BLaER1 treated with 17β-estradiol and CSF1 and Interleukin-3, amounts not matched to agents 10 nM and 100 nM (cell line): ENCODE results near the gene SUCLG2.
A peak's percentile ranks its signal among the peaks of the same experiment; 100 is the strongest.

Source experiments
- H3K27ac ChIP-seq, 11 experiments: shearing (Covaris generic); formaldehyde crosslinking; 2 replicates each; pipeline ENCODE4 v1.8.1; 2022
- H3K27me3 ChIP-seq, 11 experiments: shearing (Covaris generic); formaldehyde crosslinking; 2 replicates each; pipeline ENCODE4 v1.8.1; 2022
- H3K36me3 ChIP-seq, 11 experiments: shearing (Covaris generic); formaldehyde crosslinking; 2 replicates each; pipeline ENCODE4 v1.8.1; 2022
- H3K4me1 ChIP-seq, 10 experiments: shearing (Covaris generic); formaldehyde crosslinking; 2 replicates each; pipeline ENCODE4 v1.8.1; 2022
- H3K4me2 ChIP-seq, 11 experiments: shearing (Covaris generic); formaldehyde crosslinking; 2 replicates each; pipeline ENCODE4 v1.8.1; 2022
- H3K4me3 ChIP-seq, 10 experiments: shearing (Covaris generic); formaldehyde crosslinking; 2 replicates each; pipeline ENCODE4 v1.8.1; 2022
- H3K9ac ChIP-seq, 11 experiments: shearing (Covaris generic); formaldehyde crosslinking; 2 replicates each; pipeline ENCODE4 v1.8.1; 2022
- H3K9me3 ChIP-seq, 11 experiments: shearing (Covaris generic); formaldehyde crosslinking; replicated peaks in 1 of 11; 2 replicates each; pipeline ENCODE4 v1.8.1; 2022
- H4K20me1 ChIP-seq, 11 experiments: shearing (Covaris generic); formaldehyde crosslinking; 2 replicates each; pipeline ENCODE4 v1.8.1; 2022
- Cebpa-rat ChIP-seq, 11 experiments: shearing (Covaris generic); IDR thresholded peaks; 2 replicates each; pipeline ENCODE4 v1.8.1; 2022

SUCLG2 gene

DNA sequence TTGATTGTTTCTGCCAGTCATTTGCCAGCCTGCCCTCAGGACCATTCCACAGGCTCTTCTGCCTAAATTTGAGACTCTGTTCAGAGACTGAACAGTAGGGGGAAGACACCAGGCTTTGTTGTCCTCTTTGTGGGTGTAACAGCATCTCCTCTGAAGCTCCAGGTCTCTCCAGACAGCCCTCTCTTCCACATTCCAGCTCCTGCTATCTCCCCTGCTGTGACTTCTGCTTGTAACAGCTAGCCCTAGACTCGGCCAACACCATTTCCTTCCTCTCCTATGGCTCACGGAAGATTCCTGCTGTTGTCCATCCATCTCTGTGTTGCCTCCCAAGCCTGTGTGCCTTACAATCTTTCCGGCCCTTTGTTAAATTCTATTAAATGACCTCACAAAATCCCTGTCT, 40.2 kb downstream of the SUCLG2 start:
- peaks cover 0 to 14% (median 0%) of the 10 kb centered on the region in 10 experiments; a peak in 8 of 20 replicates for H3K4me1 ChIP-seq
- H3K36me3 ChIP-seq: peaks cover 2 to 70% (median 16%) of the 10 kb centered on the region in 11 experiments
- no peak overlapping the region for H3K27ac ChIP-seq
- H3K27me3 ChIP-seq: no peaks in the 10 kb centered on the region
- H3K4me3 ChIP-seq: no peak overlapping the region
- no peak overlapping the region for H3K4me2 ChIP-seq
- H4K20me1 ChIP-seq: no peaks in the 10 kb centered on the region
- H3K9me3 ChIP-seq: peaks cover 0 to 16% (median 10%) of the 10 kb centered on the region in 11 experiments; a peak in 7 of 22 replicates
- no peak overlapping the region for H3K9ac ChIP-seq
- TF ChIP-seq Cebpa-rat (IDR thresholded peaks at IDR 0.05): no peak

DNA sequence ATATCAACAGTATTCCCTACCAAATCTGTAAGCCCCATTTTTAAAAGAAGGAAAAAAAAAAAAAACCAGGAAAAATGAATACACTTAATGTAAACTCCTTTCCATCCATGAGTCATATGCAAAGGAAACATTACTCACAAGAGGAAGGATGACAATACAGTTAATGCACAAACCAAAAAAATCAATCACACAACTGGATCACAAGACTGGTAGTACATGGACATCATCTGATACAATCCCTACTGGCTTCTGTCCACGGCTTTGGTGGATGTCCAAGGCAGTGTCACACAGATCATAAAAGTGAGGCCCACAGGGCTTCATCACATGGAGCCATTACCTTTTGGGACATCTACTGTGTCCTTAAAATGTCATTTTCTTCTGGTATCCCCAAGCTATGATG, 44.0 kb downstream of the SUCLG2 start:
- Histone ChIP-seq H3K4me1 (peaks cover 0 to 14% (median 0%) of the 10 kb centered on the region in 10 experiments; a peak in 8 of 20 replicates), H3K27ac (peak overlapping the region in 2 of 11 experiments; percentile 38 to 48; a peak in 4 of 22 replicates), H3K27me3 (no peaks in the 10 kb centered on the region), H3K9ac (no peak overlapping the region), H3K4me3 (no peak overlapping the region), H4K20me1 (no peaks in the 10 kb centered on the region), H3K4me2 (peak overlapping the region in 5 of 11 experiments; percentile 6 to 63 (median 38); a peak in 6 of 22 replicates), H3K9me3 (peaks cover 0 to 28% (median 10%) of the 10 kb centered on the region in 11 experiments; a peak in 7 of 22 replicates), H3K36me3 (peaks cover 21 to 76% (median 43%) of the 10 kb centered on the region in 11 experiments)
- no peak for TF ChIP-seq Cebpa-rat (IDR thresholded peaks at IDR 0.05)

DNA sequence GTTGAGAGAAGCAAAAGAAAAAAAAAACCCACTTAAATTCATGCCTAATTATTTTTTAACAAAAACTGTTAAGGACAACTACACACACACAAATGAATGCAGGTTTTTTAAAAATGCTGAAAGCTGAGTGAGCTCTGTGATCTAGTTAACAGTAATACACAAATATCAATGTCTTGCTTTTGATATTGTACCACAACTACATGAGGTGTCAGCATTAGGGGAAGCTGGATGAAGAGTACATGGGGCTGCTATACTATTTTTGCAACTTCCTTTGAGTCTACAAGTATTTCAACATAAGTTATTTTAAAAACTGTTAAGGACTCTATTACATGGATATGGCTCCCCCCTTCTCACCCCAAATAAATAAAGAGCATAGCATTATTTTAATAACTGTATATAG, 44.7 kb downstream of the SUCLG2 start:
- Histone ChIP-seq H3K27ac (0 out of 22 replicates have a peak overlapping the region, but pooled peaks of 1 of the 11 experiments have one; percentile 48), H3K27me3 (no peaks in the 10 kb centered on the region), H3K9me3 (peaks cover 0 to 28% (median 10%) of the 10 kb centered on the region in 11 experiments; a peak in 7 of 22 replicates), H3K36me3 (peaks cover 21 to 76% (median 47%) of the 10 kb centered on the region in 11 experiments), H4K20me1 (no peaks in the 10 kb centered on the region), H3K4me2 (0 out of 22 replicates have a peak overlapping the region, but pooled peaks of 1 of the 11 experiments have one; percentile 63), H3K9ac (no peak overlapping the region), H3K4me3 (no peak overlapping the region), H3K4me1 (peaks cover 0 to 14% (median 0%) of the 10 kb centered on the region in 10 experiments; a peak in 8 of 20 replicates)
- TF ChIP-seq Cebpa-rat (IDR thresholded peaks at IDR 0.05): no peak

DNA sequence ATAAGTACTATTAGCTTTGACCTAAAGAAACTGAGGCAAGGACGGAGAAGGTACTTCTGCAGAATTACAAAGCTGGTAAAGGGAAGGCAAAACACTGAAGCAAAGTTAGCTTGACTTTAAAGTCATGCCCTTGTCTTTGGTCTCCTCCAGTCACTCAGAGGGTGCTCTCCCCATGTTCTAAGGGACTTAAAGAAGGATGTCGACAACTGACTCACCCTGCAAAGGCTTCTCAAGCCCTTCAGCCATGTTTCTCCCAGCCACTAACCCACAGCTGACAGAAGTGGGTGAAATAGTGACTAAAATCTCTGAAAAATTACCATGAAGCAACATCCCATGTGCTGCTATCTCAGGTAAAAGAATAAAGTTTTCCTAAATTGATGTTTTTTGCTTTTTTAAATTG, 46.4 kb downstream of the SUCLG2 start:
- no peak overlapping the region for H3K27ac ChIP-seq
- H3K9ac ChIP-seq: no peak overlapping the region
- H3K36me3 ChIP-seq: peaks cover 21 to 78% (median 45%) of the 10 kb centered on the region in 11 experiments
- peaks cover 0 to 28% (median 8%) of the 10 kb centered on the region in 11 experiments; a peak in 7 of 22 replicates for H3K9me3 ChIP-seq
- H3K4me3 ChIP-seq: no peak overlapping the region
- no peak for TF ChIP-seq Cebpa-rat (IDR thresholded peaks at IDR 0.05)
- peaks cover 0 to 2% (median 0%) of the 10 kb centered on the region in 11 experiments; a peak in 1 of 22 replicates for H4K20me1 ChIP-seq
- peaks cover 0 to 14% (median 0%) of the 10 kb centered on the region in 10 experiments; a peak in 8 of 20 replicates for H3K4me1 ChIP-seq
- H3K27me3 ChIP-seq: no peaks in the 10 kb centered on the region
- no peak overlapping the region for H3K4me2 ChIP-seq

DNA sequence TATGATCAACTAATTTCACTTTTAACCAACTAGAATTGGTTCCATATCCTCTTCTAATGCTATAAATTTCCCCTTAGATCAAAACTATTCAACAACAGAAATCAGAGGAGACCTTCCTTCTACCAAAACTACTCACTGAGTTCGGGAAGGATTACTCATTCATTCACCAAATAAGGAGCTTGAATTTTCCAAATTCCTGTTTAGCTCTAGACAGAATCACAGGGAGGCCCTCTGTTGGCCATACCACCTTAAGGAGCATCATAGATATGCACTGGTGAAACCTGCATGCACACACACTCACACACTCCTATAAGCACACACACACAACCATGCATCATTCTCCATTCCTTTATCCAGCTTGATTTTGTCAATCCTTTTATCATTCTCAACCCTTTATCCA, 49.0 kb downstream of the SUCLG2 start:
- Histone ChIP-seq H4K20me1 (peaks cover 0 to 10% (median 0%) of the 10 kb centered on the region in 11 experiments; a peak in 1 of 22 replicates), H3K4me2 (no peak overlapping the region), H3K9me3 (peaks cover 0 to 23% (median under 1%) of the 10 kb centered on the region in 11 experiments; a peak in 7 of 22 replicates), H3K27ac (no peak overlapping the region), H3K4me3 (no peak overlapping the region), H3K36me3 (peaks cover 21 to 77% (median 41%) of the 10 kb centered on the region in 11 experiments), H3K9ac (no peak overlapping the region), H3K27me3 (no peaks in the 10 kb centered on the region), H3K4me1 (peaks cover 0 to 7% (median under 1%) of the 10 kb centered on the region in 10 experiments; a peak in 9 of 20 replicates)
- TF ChIP-seq Cebpa-rat (IDR thresholded peaks at IDR 0.05): no peak

DNA sequence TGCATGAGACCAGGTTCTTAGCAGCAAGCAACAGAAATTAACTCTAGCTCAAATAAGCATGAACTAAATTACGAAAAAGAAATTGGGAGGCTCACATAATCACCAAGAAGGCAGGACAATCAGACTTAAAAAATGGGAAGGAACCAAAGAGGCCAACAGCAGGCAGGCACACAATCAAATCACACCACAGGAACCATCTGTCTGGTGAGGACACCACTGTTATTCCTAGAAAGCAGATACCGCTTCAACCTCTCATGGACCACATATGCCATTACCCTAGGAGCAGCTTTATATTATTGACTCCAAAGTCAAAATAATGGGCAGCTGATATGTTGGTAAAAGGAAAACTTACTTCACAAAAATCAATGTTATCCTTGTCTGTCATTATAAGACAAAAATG, 51.6 kb downstream of the SUCLG2 start:
- peaks cover 0 to 10% (median 0%) of the 10 kb centered on the region in 11 experiments; a peak in 1 of 22 replicates for H4K20me1 ChIP-seq
- peaks cover 6 to 72% (median 25%) of the 10 kb centered on the region in 11 experiments; a peak in 20 of 22 replicates for H3K36me3 ChIP-seq
- H3K9me3 ChIP-seq: peaks cover 0 to 2% (median 0%) of the 10 kb centered on the region in 11 experiments; a peak in 1 of 22 replicates
- no peak overlapping the region for H3K4me2 ChIP-seq
- peaks cover 0 to 5% (median 0%) of the 10 kb centered on the region in 10 experiments; a peak in 2 of 20 replicates for H3K4me1 ChIP-seq
- TF ChIP-seq Cebpa-rat (IDR thresholded peaks at IDR 0.05): no peak
- no peak overlapping the region for H3K4me3 ChIP-seq
- no peak overlapping the region for H3K9ac ChIP-seq
- H3K27me3 ChIP-seq: no peaks in the 10 kb centered on the region
- no peak overlapping the region for H3K27ac ChIP-seq

DNA sequence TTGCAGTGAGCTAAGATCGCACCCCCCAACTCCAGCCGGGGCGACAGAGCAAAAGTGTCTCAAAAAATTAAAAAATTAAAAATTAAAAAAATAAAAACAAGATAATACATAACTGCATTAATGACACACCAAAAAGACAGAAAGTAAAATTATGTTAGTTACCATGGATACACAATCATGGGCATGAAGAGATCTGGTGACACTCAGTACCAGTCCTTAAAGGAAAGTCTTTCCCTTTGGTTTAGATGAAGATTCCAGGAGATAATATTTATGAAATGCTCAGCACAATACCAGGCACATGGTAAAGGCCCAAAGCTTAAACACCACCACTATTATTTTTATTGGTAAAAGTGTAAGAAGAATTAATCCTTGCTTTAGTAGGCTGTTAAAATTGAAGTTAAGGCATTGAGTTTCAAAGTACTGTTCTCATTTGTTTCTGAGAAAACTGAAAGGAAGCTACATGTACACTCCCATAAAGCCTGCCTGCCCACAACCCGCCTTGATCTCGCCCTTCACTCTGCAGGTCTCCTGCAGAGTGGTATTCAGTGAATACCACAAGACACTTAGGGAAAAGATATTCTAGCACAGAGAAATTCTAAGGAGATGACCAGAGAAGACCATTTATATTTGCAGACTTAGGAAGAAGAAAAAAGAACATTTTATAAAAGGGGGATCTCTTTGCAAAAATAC, 52.3 kb downstream of the SUCLG2 start:
- Histone ChIP-seq H3K4me2 (no peak overlapping the region), H3K36me3 (peaks cover 0 to 72% (median 18%) of the 10 kb centered on the region in 11 experiments; a peak in 13 of 22 replicates), H3K27ac (no peak overlapping the region), H3K4me3 (no peak overlapping the region), H3K27me3 (no peaks in the 10 kb centered on the region), H3K9ac (no peak overlapping the region), H3K9me3 (no peaks in the 10 kb centered on the region), H3K4me1 (peaks cover 0 to 5% (median 0%) of the 10 kb centered on the region in 10 experiments; a peak in 2 of 20 replicates), H4K20me1 (peaks cover 0 to 10% (median 0%) of the 10 kb centered on the region in 11 experiments; a peak in 1 of 22 replicates)
- no peak for TF ChIP-seq Cebpa-rat (IDR thresholded peaks at IDR 0.05)

DNA sequence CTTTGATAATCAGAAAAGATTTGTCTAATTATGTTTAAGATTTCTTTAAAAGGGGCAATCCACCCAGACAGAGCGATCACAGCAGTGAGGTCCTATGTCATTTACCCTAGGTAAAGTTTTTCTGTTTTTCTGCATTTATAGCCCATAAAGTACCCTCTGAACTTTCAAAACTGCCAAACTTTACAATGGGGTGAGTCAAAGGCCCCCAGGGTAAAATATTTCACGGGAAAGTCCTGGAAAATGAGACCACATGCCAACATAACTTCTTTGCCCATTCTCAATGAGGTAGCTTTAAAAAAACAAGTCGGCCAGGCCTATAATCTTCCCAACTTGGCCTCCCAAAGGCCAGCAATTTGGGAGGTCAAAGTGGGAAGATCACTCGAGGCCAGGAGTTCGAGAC, 53.0 kb downstream of the SUCLG2 start:
- Histone ChIP-seq H3K27ac (no peak overlapping the region), H4K20me1 (peaks cover 0 to 10% (median 0%) of the 10 kb centered on the region in 11 experiments; a peak in 1 of 22 replicates), H3K36me3 (peaks cover 0 to 67% (median 12%) of the 10 kb centered on the region in 11 experiments; a peak in 11 of 22 replicates), H3K4me3 (no peak overlapping the region), H3K9me3 (no peaks in the 10 kb centered on the region), H3K27me3 (no peaks in the 10 kb centered on the region), H3K9ac (no peak overlapping the region), H3K4me2 (no peak overlapping the region), H3K4me1 (peaks cover 0 to 5% (median 0%) of the 10 kb centered on the region in 10 experiments; a peak in 2 of 20 replicates)
- TF ChIP-seq Cebpa-rat (IDR thresholded peaks at IDR 0.05): no peak

DNA sequence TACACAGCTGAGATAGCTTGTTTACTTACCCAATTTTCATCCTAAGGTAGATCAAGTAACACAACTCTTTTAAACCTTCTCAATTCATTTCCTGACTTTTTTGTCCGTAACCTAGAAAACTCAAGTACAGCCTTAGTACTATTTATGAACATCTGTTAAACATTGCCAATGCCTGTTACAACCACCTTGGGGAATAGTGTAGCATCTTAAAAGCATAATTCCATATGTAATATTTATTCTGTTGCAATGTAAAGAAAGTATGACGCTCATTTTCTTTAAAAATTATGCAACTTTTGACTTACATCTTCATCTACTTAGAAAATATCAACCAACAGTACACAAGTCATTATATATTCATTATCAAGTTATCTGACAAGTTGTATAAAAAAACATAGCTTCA, 54.6 kb downstream of the SUCLG2 start:
- H3K36me3 ChIP-seq: peaks cover 0 to 67% (median 0%) of the 10 kb centered on the region in 11 experiments; a peak in 8 of 22 replicates
- no peak overlapping the region for H3K4me2 ChIP-seq
- no peaks in the 10 kb centered on the region for H3K27me3 ChIP-seq
- H3K4me1 ChIP-seq: peaks cover 0 to 5% (median 0%) of the 10 kb centered on the region in 10 experiments; a peak in 2 of 20 replicates
- no peak overlapping the region for H3K27ac ChIP-seq
- H3K9me3 ChIP-seq: no peaks in the 10 kb centered on the region
- peaks cover 0 to 10% (median 0%) of the 10 kb centered on the region in 11 experiments; a peak in 1 of 22 replicates for H4K20me1 ChIP-seq
- TF ChIP-seq Cebpa-rat (IDR thresholded peaks at IDR 0.05): no peak
- no peak overlapping the region for H3K4me3 ChIP-seq
- no peak overlapping the region for H3K9ac ChIP-seq
